Parathyroid adenoma (tissue), 2 donors: Measurements from ENCODE around the gene ACAP3.

ENCODE experiments used
- H2AFZ ChIP-seq: fragments of 300-600 bp; sonication (generic); one replicate; pipeline ENCODE4 v1.7.0; 2017; ENCODE audit warnings: antibody characterized with exemption, mild to moderate bottlenecking
- H3K27ac ChIP-seq: fragments of 300-600 bp; sonication (generic); one replicate; pipeline ENCODE4 v1.7.0; 2017
- H3K27me3 ChIP-seq: fragments of 300-600 bp; sonication (generic); one replicate; pipeline ENCODE4 v1.7.0; 2017; ENCODE audit warnings: low read length; ENCODE audit not compliant: control insufficient read depth, insufficient read depth
- H3K36me3 ChIP-seq: fragments of 300-600 bp; sonication (generic); one replicate; pipeline ENCODE4 v1.7.0; 2017; ENCODE audit warnings: low read length; ENCODE audit not compliant: control insufficient read depth, insufficient read depth
- H3K4me1 ChIP-seq: fragments of 300-600 bp; sonication (generic); one replicate; pipeline ENCODE4 v1.7.0; 2017; ENCODE audit warnings: control low read depth
- H3K4me2 ChIP-seq: fragments of 300-600 bp; sonication (generic); one replicate; pipeline ENCODE4 v1.7.0; 2017; ENCODE audit warnings: low read length
- H3K4me3 ChIP-seq: fragments of 300-600 bp; sonication (generic); one replicate; pipeline ENCODE4 v1.7.0; 2017; ENCODE audit warnings: low read depth, low read length
- H3K79me2 ChIP-seq: fragments of 300-600 bp; sonication (generic); one replicate; pipeline ENCODE4 v1.7.0; 2017; ENCODE audit warnings: control low read depth
- H3K9ac ChIP-seq: fragments of 300-600 bp; sonication (generic); one replicate; pipeline ENCODE4 v1.7.0; 2017; ENCODE audit warnings: mild to moderate bottlenecking
- H3K9me3 ChIP-seq: fragments of 300-600 bp; sonication (generic); one replicate; pipeline ENCODE4 v1.7.0; 2017; ENCODE audit warnings: low read length; ENCODE audit not compliant: control insufficient read depth
- CTCF ChIP-seq: fragments of 300-600 bp; sonication (generic); IDR thresholded peaks from one replicate; pipeline ENCODE4 v1.7.0; 2017; ENCODE audit warnings: antibody characterized with exemption, mild to moderate bottlenecking
- donor health status: primary hyperparathyroidism.

Gene ACAP3

DNA sequence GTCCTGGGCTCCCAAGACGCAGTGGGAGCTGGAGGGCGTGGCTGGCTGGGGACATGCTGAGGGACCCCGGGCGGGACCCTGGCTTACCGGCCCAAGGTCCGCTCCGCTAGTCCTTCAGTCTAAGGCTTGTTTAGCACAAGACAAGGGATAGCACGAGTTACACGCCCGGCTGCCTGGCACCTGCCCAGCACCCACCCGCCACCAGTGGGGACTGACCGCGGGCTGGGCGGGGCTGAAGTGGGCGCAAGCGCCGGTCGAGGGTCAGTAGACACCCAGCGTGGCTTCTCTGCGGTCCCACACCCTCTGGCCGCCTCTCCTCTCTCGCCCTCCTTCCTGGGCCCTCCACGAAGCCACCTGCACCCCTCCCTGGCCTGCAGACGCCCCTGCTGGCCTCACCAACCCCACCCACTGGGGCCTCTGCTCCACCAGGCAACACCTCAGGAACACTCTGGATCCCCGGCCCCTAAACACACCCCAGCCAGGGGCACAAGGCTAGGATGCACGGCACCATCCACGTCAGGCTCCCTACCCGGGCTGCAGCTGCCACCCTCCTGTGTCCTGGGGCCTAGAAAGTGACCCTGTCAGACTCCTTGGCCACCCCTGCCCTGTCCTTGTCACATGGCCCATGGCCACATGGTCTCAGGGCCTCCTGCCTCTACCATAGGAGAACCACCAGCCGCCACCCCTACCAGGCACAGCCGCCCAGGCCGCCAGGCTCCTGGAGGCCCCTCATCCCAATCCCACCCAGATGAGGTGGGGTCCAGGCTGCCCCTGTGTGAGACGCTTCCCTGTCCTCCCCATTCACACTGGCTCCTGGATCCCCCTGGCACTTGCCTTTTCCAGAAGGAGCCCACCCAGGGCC, 29.4 kb upstream of the ACAP3 start:
- Histone ChIP-seq H2AFZ (no peak overlapping the region), H3K4me2 (no peak overlapping the region), H3K4me1 (no peaks in the 10 kb centered on the region), H3K36me3 (no peaks in the 10 kb centered on the region), H3K27ac (no peak overlapping the region), H3K4me3 (no peak overlapping the region), H3K9me3 (no peaks in the 10 kb centered on the region), H3K79me2 (no peaks in the 10 kb centered on the region), H3K27me3 (no peaks in the 10 kb centered on the region), H3K9ac (no peak overlapping the region)
- TF ChIP-seq CTCF: no peak

GRCh38 chr1:1336446-1336845, 28.7 kb upstream of the ACAP3 start:
- Histone ChIP-seq H3K36me3 (no peaks in the 10 kb centered on the region), H2AFZ (no peak overlapping the region), H3K27ac (no peak overlapping the region), H3K4me2 (no peak overlapping the region), H3K9ac (no peak overlapping the region), H3K9me3 (no peaks in the 10 kb centered on the region), H3K27me3 (no peaks in the 10 kb centered on the region), H3K4me3 (no peak overlapping the region), H3K79me2 (no peaks in the 10 kb centered on the region), H3K4me1 (no peaks in the 10 kb centered on the region)
- TF ChIP-seq CTCF: no peak

DNA sequence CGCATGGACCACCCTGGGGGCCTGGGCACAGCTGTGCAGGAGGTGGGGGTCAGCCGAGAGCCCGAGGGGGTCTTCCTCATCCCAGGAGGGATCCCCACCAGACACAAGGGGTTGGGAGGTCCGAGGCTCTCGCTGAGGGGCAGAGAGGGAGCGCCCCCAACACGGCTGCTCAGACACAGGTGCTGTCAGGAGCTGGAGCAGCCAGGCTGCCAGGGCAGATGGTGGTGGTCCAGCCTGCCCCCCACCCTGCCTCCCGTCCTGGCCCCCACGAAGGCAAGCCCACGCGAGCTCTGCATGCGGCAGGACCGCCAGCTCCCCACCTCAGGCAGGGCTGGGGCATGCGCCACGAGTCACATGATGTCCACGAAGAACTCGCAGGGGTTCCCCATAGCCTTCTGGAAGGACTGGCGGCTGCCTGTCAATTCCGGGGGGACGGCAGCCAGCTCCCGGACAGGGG, 28.1 kb upstream of the ACAP3 start:
- H2AFZ ChIP-seq: no peak overlapping the region
- no peaks in the 10 kb centered on the region for H3K36me3 ChIP-seq
- H3K9ac ChIP-seq: no peak overlapping the region
- no peaks in the 10 kb centered on the region for H3K27me3 ChIP-seq
- H3K4me1 ChIP-seq: no peaks in the 10 kb centered on the region
- no peak overlapping the region for H3K4me2 ChIP-seq
- no peak overlapping the region for H3K27ac ChIP-seq
- peaks cover 1% of the 10 kb centered on the region for H3K79me2 ChIP-seq
- H3K9me3 ChIP-seq: no peaks in the 10 kb centered on the region
- no peak for TF ChIP-seq CTCF
- H3K4me3 ChIP-seq: no peak overlapping the region

GRCh38 chr1:1335283-1335682, 27.6 kb upstream of the ACAP3 start:
- Histone ChIP-seq H3K27me3 (no peaks in the 10 kb centered on the region), H3K9ac (no peak overlapping the region), H3K4me2 (no peak overlapping the region), H3K9me3 (no peaks in the 10 kb centered on the region), H3K27ac (no peak overlapping the region), H3K4me3 (no peak overlapping the region), H3K4me1 (no peaks in the 10 kb centered on the region), H3K79me2 (peaks cover 2% of the 10 kb centered on the region), H2AFZ (no peak overlapping the region), H3K36me3 (no peaks in the 10 kb centered on the region)
- no peak for TF ChIP-seq CTCF

DNA sequence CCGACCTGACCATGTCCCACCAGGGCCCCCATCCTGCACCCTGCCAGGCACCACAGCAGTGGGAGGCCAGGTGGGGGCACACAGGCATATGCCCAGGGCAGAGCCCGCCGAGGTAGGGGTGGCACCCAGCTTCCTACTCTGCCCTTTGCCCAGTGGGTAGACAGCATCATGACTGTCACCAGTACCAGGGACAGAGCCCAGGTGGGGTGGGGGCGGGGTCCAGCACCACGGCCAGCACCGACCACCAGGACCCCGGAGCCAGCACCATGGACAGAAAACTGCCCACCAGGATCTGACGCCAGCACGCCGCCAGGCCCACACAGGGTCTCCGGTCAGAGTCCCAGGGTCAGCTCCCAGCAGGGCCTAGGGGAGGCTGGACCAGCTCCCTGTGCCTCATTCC, 27.1 kb upstream of the ACAP3 start:
- TF ChIP-seq CTCF: no peak
- H3K36me3 ChIP-seq: no peaks in the 10 kb centered on the region
- no peak overlapping the region for H3K27ac ChIP-seq

More for the DNA sequence above, 27.1 kb upstream of the ACAP3 start:
- peaks cover 2% of the 10 kb centered on the region for H3K79me2 ChIP-seq
- H3K27me3 ChIP-seq: no peaks in the 10 kb centered on the region
- no peaks in the 10 kb centered on the region for H3K4me1 ChIP-seq
- no peak overlapping the region for H3K4me3 ChIP-seq
- no peak overlapping the region for H3K4me2 ChIP-seq
- no peak overlapping the region for H3K9ac ChIP-seq
- no peak overlapping the region for H2AFZ ChIP-seq
- H3K9me3 ChIP-seq: no peaks in the 10 kb centered on the region
